Mucosa of descending colon (tissue), 3 donors: ENCODE data around the gene TMEM69. TPM values are rescaled to one million over a fixed set of nuclear protein-coding genes. Genes with fewer than 3 reads are reported as not detected.
"Not testable (repeated sequence)": the region's sequence is repeated elsewhere in the genome, so short reads cannot be mapped to it uniquely, and the experiment has no call there.

Experiments
- ATAC-seq: fragments of 200-7000 bp; cut with Tn5 transposase; one replicate; pipeline ENCODE4 v1.9.1; 2020; ENCODE audit warnings: mild to moderate bottlenecking, moderate library complexity
- DNase-seq, 3 donors: peaks; one replicate each; pipeline ENCODE4 v3.0.0-alpha.2; 2020
- H3K36me3 ChIP-seq: fragments of 200-600 bp; one replicate; pipeline ENCODE4 v1.8.0; 2021; ENCODE audit warnings: low read depth, mild to moderate bottlenecking
- H3K4me1 ChIP-seq: fragments of 200-600 bp; one replicate; pipeline ENCODE4 v1.8.0; 2021; ENCODE audit warnings: low read depth, mild to moderate bottlenecking
- H3K4me3 ChIP-seq: fragments of 200-600 bp; one replicate; pipeline ENCODE4 v1.8.0; 2021; ENCODE audit warnings: mild to moderate bottlenecking
- H3K9me3 ChIP-seq: fragments of 200-600 bp; one replicate; pipeline ENCODE4 v1.8.0; 2021; ENCODE audit warnings: mild to moderate bottlenecking
- CTCF ChIP-seq: fragments of 200-600 bp; IDR thresholded peaks from one replicate; pipeline ENCODE4 v1.8.0; 2022; ENCODE audit warnings: antibody characterized with exemption, mild to moderate bottlenecking
- intact Hi-C, 2 donors: fragments of 100-400 bp; cut with DNase I in 1 of 2; cut with micrococcal nuclease in 1 of 2; formaldehyde crosslinking; loops; one replicate each; pipeline versions ENCODE4 v1.11.0 to v1.11.1; 2022; cut with DNase I, micrococcal nuclease
- total RNA-seq, 3 donors: library from RNA; stranded (reverse); fragmentation: NEBNext Ultra II Directional in 2 of 3; extraction: Animal tissue kit (Norgen Biotek cat#: 25700) in 2 of 3; gene quantifications; one replicate each; pipeline versions ENCODE4 v1.2.1 to v1.2.4, GENCODE V29; 2021 to 2023
- donor health status: DM: no; HTN: no; CAD: no; lungs with moderate emphysema.
- donor health status: DM: no; HTN: no; CAD: no.
- donor health status: DM: no; HTN: yes; CAD: no.

Gene TMEM69
- total RNA-seq, 3 donors from 2014 or later: 17.2 to 25.5 (median 21.4) TPM

DNA sequence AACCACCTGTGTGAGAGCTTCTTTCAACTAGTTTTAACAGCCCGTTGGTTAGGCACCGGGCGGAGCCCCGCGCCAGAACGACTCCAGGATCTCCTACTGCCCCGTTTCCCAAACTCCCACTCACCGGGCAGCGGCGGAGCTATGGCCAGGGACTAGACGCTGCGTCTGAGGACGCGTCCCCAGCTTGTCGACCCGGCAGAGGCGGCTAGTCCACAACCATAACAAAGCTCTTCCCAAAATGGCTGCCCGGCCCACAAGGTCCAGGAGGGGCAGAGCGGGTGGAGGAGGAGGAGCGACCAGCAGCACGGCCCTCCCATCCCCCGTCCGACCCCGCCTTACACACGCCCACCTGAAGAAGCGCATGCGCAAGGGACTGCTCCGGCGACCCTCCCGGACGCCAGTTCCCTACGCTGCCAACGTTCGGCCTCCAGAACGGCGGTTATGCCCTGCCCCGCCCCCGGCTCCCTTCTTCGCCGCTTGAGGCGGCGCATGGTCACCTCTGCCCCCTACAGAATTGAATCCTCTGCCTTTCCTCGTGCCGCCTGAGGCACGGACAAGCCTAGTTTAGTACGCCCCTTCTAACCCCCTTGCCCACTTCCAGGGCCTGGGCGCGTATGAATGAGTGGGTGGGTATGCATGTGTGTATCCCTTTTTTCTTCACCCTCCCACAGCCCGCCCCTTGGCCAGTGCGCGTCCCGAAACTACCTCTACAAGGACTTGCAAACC, 1.5 kb upstream of the TMEM69 start, which contains the start of gene GPBP1L1:
Gene GPBP1L1 (minus strand): TSS at position 246 of the 726 bp plus-strand sequence. CDS start 27,446 bp downstream, outside the sequence.
- peaks cover 36% of the 10 kb centered on the region for H3K4me1 ChIP-seq
- no peaks in the 10 kb centered on the region for H3K9me3 ChIP-seq
- DNase-seq: peak; percentile 98 to 99 (median 99)
- intact Hi-C loops: no loop called here
- TF ChIP-seq CTCF: no peak
- peak within 1 kb of the TSS; percentile 94 for H3K4me3 ChIP-seq
- no peaks in the 10 kb centered on the region for H3K36me3 ChIP-seq
- ATAC-seq: peak; percentile 86

DNA sequence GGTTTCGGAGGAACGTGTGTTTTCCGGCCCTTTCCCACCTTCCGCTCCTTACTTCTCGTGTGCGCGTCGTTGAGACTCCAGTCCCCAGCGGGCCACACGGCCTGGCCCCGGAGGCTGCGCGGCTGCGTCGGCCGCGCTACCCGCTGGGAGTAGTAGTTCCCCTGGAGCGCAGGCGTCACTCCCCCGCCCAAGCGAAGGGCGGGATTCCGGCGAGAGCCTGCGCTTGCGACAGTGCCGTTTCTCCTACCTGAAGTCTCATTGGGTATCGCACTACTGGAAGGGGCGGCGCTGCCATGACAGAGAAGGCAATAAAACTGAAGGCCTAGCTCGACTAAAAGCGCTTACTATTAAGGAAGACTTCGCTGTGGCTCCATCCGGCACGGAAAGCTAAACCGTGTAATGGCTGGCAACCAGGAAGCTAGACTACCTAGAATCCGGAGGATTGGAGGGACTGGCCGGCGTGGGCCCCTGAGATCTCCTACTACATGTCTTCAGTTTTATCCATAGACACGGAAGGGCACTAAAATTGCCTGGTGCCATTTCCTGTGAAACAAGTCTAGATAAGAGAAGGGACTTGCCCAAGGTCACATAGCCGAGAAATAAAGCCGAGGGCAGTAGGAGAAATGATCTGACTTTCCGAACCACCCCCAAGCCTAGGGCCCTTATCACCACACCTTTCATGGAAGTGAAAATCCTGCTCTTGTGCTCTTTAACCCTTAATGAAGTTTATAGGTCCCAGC, 797 bp upstream of the TMEM69 start:
- ATAC-seq (peak; percentile 89), DNase-seq (peak; percentile 97 to 99 (median 98))
- no peaks in the 10 kb centered on the region for H3K36me3 ChIP-seq
- no peaks in the 10 kb centered on the region for H3K9me3 ChIP-seq
- peaks cover 29% of the 10 kb centered on the region for H3K4me1 ChIP-seq
- TF ChIP-seq CTCF: peak; percentile 15
- intact Hi-C loops: no loop called here
- H3K4me3 ChIP-seq: peak overlapping the region; percentile 94

- H3K36me3 ChIP-seq, H3K4me3 ChIP-seq, intact Hi-C loops, ATAC-seq, H3K9me3 ChIP-seq, DNase-seq, H3K4me1 ChIP-seq: not testable (repeated sequence)
Measured at GRCh38 chr1:45693811-45694210, 5.8 kb downstream of the TMEM69 start.

GRCh38 chr1:45694823-45695222, 6.8 kb downstream of the TMEM69 start:
- no peaks in the 10 kb centered on the region for H3K36me3 ChIP-seq
- H3K4me3 ChIP-seq: no peak overlapping the region
- no peaks in the 10 kb centered on the region for H3K9me3 ChIP-seq
- H3K4me1 ChIP-seq: no peaks in the 10 kb centered on the region
- intact Hi-C loops: no loop called here
- no peak for TF ChIP-seq CTCF
- DNase-seq: no peak
- ATAC-seq: no peak

DNA sequence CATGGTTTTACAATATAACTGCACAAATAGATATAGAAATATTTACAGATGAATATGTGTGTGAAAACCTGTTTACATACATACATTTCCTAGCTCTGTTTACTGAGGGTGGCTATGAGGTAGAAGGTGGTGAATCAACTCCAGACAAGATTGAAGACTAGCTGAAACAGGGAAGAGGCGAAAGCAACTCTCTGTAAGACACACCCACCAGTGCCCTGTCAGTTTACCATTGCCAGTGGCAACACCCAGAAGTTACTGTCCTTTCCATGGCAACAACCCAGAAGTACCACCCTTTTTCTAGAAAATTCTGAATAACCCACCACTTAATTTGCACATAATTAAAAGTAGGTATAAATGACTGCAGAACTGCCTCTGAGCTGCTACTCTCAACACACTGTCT, 16.7 kb downstream of the TMEM69 start:
- intact Hi-C loops: no loop called here
- Histone ChIP-seq H3K4me3 (no peak overlapping the region), H3K36me3 (no peaks in the 10 kb centered on the region), H3K9me3 (no peaks in the 10 kb centered on the region), H3K4me1 (no peaks in the 10 kb centered on the region)
- TF ChIP-seq CTCF: no peak
- peak; percentile 36 for ATAC-seq
- DNase-seq: no peak

DNA sequence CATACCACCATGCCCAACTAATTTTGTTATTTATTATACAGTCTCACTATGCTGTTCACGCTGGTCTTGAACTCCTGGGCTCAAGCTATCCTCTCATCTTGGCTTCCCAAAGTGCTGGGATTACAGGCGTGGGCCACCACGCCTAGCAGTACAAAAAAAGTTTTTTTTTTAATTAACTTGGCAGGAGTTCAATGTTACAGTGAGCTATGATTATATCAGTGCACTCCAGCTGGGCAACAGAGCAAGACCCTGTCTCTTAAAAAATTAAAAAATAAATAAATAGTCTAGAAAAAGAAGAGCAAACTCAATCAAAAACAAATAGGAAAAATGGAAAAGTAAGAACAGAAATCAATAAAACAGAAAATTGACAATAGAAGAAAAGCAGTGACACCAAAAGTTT, 25.7 kb downstream of the TMEM69 start:
- H3K36me3 ChIP-seq: no peaks in the 10 kb centered on the region
- no peak for ATAC-seq
- intact Hi-C loops: no loop called here
- H3K9me3 ChIP-seq: no peaks in the 10 kb centered on the region
- no peak for TF ChIP-seq CTCF
- H3K4me1 ChIP-seq: no peaks in the 10 kb centered on the region
- no peak for DNase-seq
- H3K4me3 ChIP-seq: no peak overlapping the region
